Measurements from ENCODE around the gene NDUFB10.
A peak's percentile ranks its signal among the peaks of the same experiment; 100 is the strongest.

Gene NDUFB10

GRCh38 chr16:1929578-1930337, 29.6 kb upstream of the NDUFB10 start:
- TF ChIP-seq L3MBTL2 (conservative IDR thresholded peaks at IDR 0.05) (peak; percentile 98), ARNT (IDR thresholded peaks at IDR 0.05) (peak; percentile 57; the same call in 1 of the 2 replicates), ZNF384 (IDR thresholded peaks at IDR 0.05) (no peak), SUZ12 (IDR thresholded peaks at IDR 0.05) (no peak), LEF1 (IDR thresholded peaks at IDR 0.05; ENCODE audit: borderline replicate concordance) (peak; percentile 65; the same call in 1 of the 2 replicates), FOXK2 (IDR thresholded peaks at IDR 0.05) (no peak), FOXM1 (IDR thresholded peaks at IDR 0.05; ENCODE audit: borderline replicate concordance) (no peak), TARDBP (IDR thresholded peaks at IDR 0.05) (no peak), ELF4 (IDR thresholded peaks at IDR 0.05) (no peak), SP1 (IDR thresholded peaks at IDR 0.05) (no peak), PKNOX1 (IDR thresholded peaks at IDR 0.05) (no peak), HDGF (IDR thresholded peaks at IDR 0.05; ENCODE audit: borderline replicate concordance) (no peak), NFRKB (IDR thresholded peaks at IDR 0.05) (no peak), CTBP1 (IDR thresholded peaks at IDR 0.05; ENCODE audit: borderline replicate concordance) (no peak), FOXA1 (IDR thresholded peaks at IDR 0.05) (no peak), BHLHE40 (IDR thresholded peaks at IDR 0.05; ENCODE audit: borderline replicate concordance) (no peak)
- ChIA-PET CTCF (interaction anchor here (0.6 to 2.2 kb wide), 9 partner anchors 11 to 395 kb away, joined by 3 to 12 read pairs (median 3); partner anchors contain the start of gene TBL3), POLR2A (interaction anchor here (0.6 to 2.4 kb wide), 9 partner anchors 9 to 226 kb away, joined by 3 to 18 read pairs (median 3); partner anchors contain the start of genes MSRB1, NDUFB10, NTHL1 and RPS2)
- peak; percentile 99 for DNase-seq (ENCODE audit: extremely low spot score)

GRCh38 chr16:1930338-1930720, 29.0 kb upstream of the NDUFB10 start:
- CTCF ChIA-PET = interaction anchor here (0.6 to 1.1 kb wide), 3 partner anchors 9 to 21 kb away, joined by 4 to 5 read pairs (median 4); no protein-coding TSS in a partner anchor
- POLR2A ChIA-PET = interaction anchor here (0.8 kb wide), 1 partner anchor 12 kb away, joined by 5 read pairs; the partner anchor contains the start of gene MSRB1
- DNase-seq (ENCODE audit: extremely low spot score) = no peak
- no peak for TF ChIP-seq FOXM1 (IDR thresholded peaks at IDR 0.05; ENCODE audit: borderline replicate concordance)

GRCh38 chr16:1932050-1933028, 27.0 kb upstream of the NDUFB10 start:
- no peak for DNase-seq (ENCODE audit: extremely low spot score)
- CTCF ChIA-PET = interaction anchor here (1.8 kb wide), 1 partner anchor 9 kb away, joined by 16 read pairs; no protein-coding TSS in a partner anchor
- TF ChIP-seq SUZ12 (IDR thresholded peaks at IDR 0.05) (no peak), SP1 (IDR thresholded peaks at IDR 0.05) (no peak), L3MBTL2 (conservative IDR thresholded peaks at IDR 0.05) (no peak), HDGF (IDR thresholded peaks at IDR 0.05; ENCODE audit: borderline replicate concordance) (no peak), ELF4 (IDR thresholded peaks at IDR 0.05) (no peak), ZNF384 (IDR thresholded peaks at IDR 0.05) (no peak), TARDBP (IDR thresholded peaks at IDR 0.05) (no peak), FOXA1 (IDR thresholded peaks at IDR 0.05) (no peak)
- POLR2A ChIA-PET = interaction anchor here (1.0 to 1.5 kb wide), 3 partner anchors 9 to 35 kb away, joined by 3 to 7 read pairs (median 3); partner anchors contain the start of gene RPS2

- POLR2A ChIA-PET = interaction anchor here (1.2 to 1.5 kb wide), 2 partner anchors 8 to 32 kb away, joined by 3 to 7 read pairs; partner anchors contain the start of gene RPS2
- TF ChIP-seq CTBP1 (IDR thresholded peaks at IDR 0.05; ENCODE audit: borderline replicate concordance) (no peak), ELF4 (IDR thresholded peaks at IDR 0.05) (no peak), PKNOX1 (IDR thresholded peaks at IDR 0.05) (no peak), FOXA1 (IDR thresholded peaks at IDR 0.05) (no peak), NFRKB (IDR thresholded peaks at IDR 0.05) (no peak), FOXM1 (IDR thresholded peaks at IDR 0.05; ENCODE audit: borderline replicate concordance) (no peak), TARDBP (IDR thresholded peaks at IDR 0.05) (no peak), LEF1 (IDR thresholded peaks at IDR 0.05; ENCODE audit: borderline replicate concordance) (no peak), SUZ12 (IDR thresholded peaks at IDR 0.05) (no peak)
- no peak for DNase-seq (ENCODE audit: extremely low spot score)
- CTCF ChIA-PET = interaction anchor here (1.8 kb wide), 1 partner anchor 8 kb away, joined by 16 read pairs; no protein-coding TSS in a partner anchor
Measured at GRCh38 chr16:1933097-1933661, 26.2 kb upstream of the NDUFB10 start.

GRCh38 chr16:1936945-1937479, 22.3 kb upstream of the NDUFB10 start:
- CTCF ChIA-PET = no interaction called here
- POLR2A ChIA-PET = interaction anchor here (1.2 kb wide), 1 partner anchor 28 kb away, joined by 5 read pairs; the partner anchor contains the start of gene RPS2
- no peak for DNase-seq (ENCODE audit: extremely low spot score)
- TF ChIP-seq FOXK2 (IDR thresholded peaks at IDR 0.05) (no peak), SUZ12 (IDR thresholded peaks at IDR 0.05) (no peak), CTBP1 (IDR thresholded peaks at IDR 0.05; ENCODE audit: borderline replicate concordance) (no peak), LEF1 (IDR thresholded peaks at IDR 0.05; ENCODE audit: borderline replicate concordance) (no peak), PKNOX1 (IDR thresholded peaks at IDR 0.05) (no peak)

Data from HEK293T (cell line).